Fibroblast of lung (primary cell): ENCODE data around the gene SHROOM3. TPM values are rescaled to one million over a fixed set of nuclear protein-coding genes. Genes with fewer than 3 reads are reported as not detected.

ENCODE experiments used
- DNase-seq, 2 donors: peaks; one replicate each; pipeline versions ENCODE4 v3.0.0 to v3.0.0-alpha.2; 2010; ENCODE audit warnings: low read depth in 2 of 2
- H2AFZ ChIP-seq: 2 replicates; pipeline ENCODE4 v1.5.1; 2012; ENCODE audit warnings: low read length, control low read depth, inconsistent platforms
- H3K27ac ChIP-seq: 2 replicates; pipeline ENCODE4 v1.5.1; 2011; ENCODE audit warnings: low read length, control low read depth; ENCODE audit not compliant: insufficient read depth
- H3K27me3 ChIP-seq: 2 replicates; pipeline ENCODE4 v1.5.1; 2011; ENCODE audit warnings: mild to moderate bottlenecking, low read length; ENCODE audit not compliant: control insufficient read depth, insufficient read depth
- H3K36me3 ChIP-seq: 2 replicates; pipeline ENCODE4 v1.5.1; 2011; ENCODE audit warnings: low read length; ENCODE audit not compliant: control insufficient read depth, insufficient read depth
- H3K4me1 ChIP-seq: 2 replicates; pipeline ENCODE4 v1.5.1; 2011; ENCODE audit warnings: low read length; ENCODE audit not compliant: control insufficient read depth, insufficient read depth; ENCODE audit errors: extremely low read depth
- H3K4me2 ChIP-seq: 2 replicates; pipeline ENCODE4 v1.5.1; 2011; ENCODE audit warnings: low read length, control low read depth; ENCODE audit not compliant: insufficient read depth; ENCODE audit errors: extremely low read depth
- H3K4me3 ChIP-seq, 4 experiments: fragments of 200-600 bp in 1 of 4; sonication (generic) in 1 of 4; replicated peaks in 1 of 4; 2 replicates each; pipeline ENCODE4 v1.5.1; 2011 to 2016; ENCODE audit warnings: low read length in 4 of 4, low read depth in 3 of 4, mild to moderate bottlenecking in 3 of 4, control low read depth in 2 of 4, inconsistent platforms in 1 of 4, mixed read lengths in 1 of 4; ENCODE audit not compliant: insufficient read depth in 1 of 4; ENCODE audit errors: control extremely low read depth in 1 of 4
- H3K79me2 ChIP-seq: 2 replicates; pipeline ENCODE4 v1.5.1; 2012; ENCODE audit warnings: mild to moderate bottlenecking, low read length, inconsistent platforms; ENCODE audit not compliant: control insufficient read depth, insufficient read depth
- H3K9ac ChIP-seq: 2 replicates; pipeline ENCODE4 v1.5.1; 2011; ENCODE audit warnings: mild to moderate bottlenecking, low read length, control low read depth; ENCODE audit not compliant: insufficient read depth
- H3K9me3 ChIP-seq: 2 replicates; pipeline ENCODE4 v1.5.1; 2012; ENCODE audit warnings: low read depth, low read length; ENCODE audit not compliant: control insufficient read depth, insufficient read depth
- H4K20me1 ChIP-seq: 2 replicates; pipeline ENCODE4 v1.5.1; 2011; ENCODE audit warnings: low read length; ENCODE audit not compliant: control insufficient read depth, insufficient read depth; ENCODE audit errors: extremely low read depth
- CTCF ChIP-seq, 2 donors: IDR thresholded peaks in 1 of 2; conservative IDR thresholded peaks in 1 of 2; 1 replicate in 1 of 2; 2 replicates in 1 of 2; pipeline ENCODE4 v1.5.1; 2011 to 2012; ENCODE audit warnings: low read length in 2 of 2, control low read depth in 1 of 2, inconsistent platforms in 1 of 2, low read depth in 1 of 2, mild to moderate bottlenecking in 1 of 2
- EZH2 ChIP-seq: IDR thresholded peaks from 2 replicates; pipeline ENCODE4 v1.5.1; 2012; ENCODE audit warnings: low read length, control low read depth, mild to moderate bottlenecking; ENCODE audit errors: missing control alignments
- polyA plus RNA-seq, 2 donors: library from polyadenylated mRNA; depleted of rRNA in 1 of 2; stranded (reverse) in 1 of 2; unstranded in 1 of 2; fragments of >200 nt; gene quantifications; 2 replicates each; pipeline ENCODE4 v1.2.1, GENCODE V29; 2011 to 2012; ENCODE audit warnings: missing spikeins in 1 of 2
- total RNA-seq: library from RNA; depleted of rRNA; stranded (reverse); fragments of >200 nt; gene quantifications from 2 replicates; pipeline ENCODE4 v1.2.1, GENCODE V29; 2014

The SHROOM3 gene
- total and polyA plus RNA-seq, 2 donors (not counting 1 experiment from before 2014, with no cell fraction given): 9.9 to 23.9 TPM

DNA sequence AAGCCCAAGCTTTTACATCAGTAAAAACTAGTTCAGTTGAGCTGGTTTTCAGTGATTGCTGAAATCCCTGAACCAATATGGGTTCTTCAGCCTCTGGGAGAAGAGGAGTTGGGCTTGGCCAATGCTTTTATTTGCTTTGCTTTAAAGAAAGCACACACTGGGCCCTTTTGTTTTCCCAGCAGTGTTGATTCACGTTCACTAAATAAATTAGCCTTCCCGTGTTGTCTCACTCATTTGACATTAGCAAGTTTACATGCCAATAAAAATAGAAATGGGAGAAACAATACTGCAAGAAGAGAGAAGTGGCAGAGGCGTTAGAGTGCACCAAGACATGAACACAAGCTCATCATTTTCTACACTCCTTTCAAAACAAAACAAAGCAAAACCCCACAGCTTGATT is 136.2 kb downstream of the SHROOM3 start:
- Histone ChIP-seq H3K79me2 (no peaks in the 10 kb centered on the region), H3K27ac (no peak overlapping the region), H2AFZ (no peak overlapping the region), H3K9me3 (no peaks in the 10 kb centered on the region), H4K20me1 (no peaks in the 10 kb centered on the region), H3K4me2 (no peak overlapping the region), H3K4me1 (peaks cover 15% of the 10 kb centered on the region), H3K36me3 (no peaks in the 10 kb centered on the region), H3K27me3 (no peaks in the 10 kb centered on the region), H3K4me3 (no peak overlapping the region), H3K9ac (no peak overlapping the region)
- peak in 1 of 2 donors; percentile 23 for DNase-seq
- TF ChIP-seq CTCF (conservative IDR thresholded peaks at IDR 0.05 in 1 of 2, IDR thresholded peaks at IDR 0.05 in 1 of 2; ENCODE audit: low read depth in 1 of 2, low read length in 2 of 2) (no peak), EZH2 (no peak)

DNA sequence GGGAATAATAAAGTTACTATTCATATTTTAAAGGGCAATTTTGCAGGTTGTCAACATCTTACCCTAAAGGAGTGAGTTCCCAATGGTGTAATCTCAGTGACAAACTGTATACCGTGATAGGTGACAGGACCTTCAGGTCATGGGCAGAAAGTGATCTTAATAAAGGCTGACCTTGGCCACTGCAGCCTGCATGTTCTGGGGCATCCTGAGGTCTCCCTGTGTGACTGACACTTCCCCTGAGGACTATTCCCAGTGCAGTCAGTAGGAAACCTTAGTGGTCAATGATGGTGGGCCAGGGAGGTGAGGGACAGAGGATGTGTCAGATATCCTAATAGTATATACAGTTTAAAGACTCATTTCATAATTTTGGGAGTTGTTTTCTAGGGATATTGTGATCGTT is 137.2 kb downstream of the SHROOM3 start:
- no peaks in the 10 kb centered on the region for H3K27me3 ChIP-seq
- DNase-seq: no peak
- H3K4me1 ChIP-seq: peaks cover 15% of the 10 kb centered on the region

DNA sequence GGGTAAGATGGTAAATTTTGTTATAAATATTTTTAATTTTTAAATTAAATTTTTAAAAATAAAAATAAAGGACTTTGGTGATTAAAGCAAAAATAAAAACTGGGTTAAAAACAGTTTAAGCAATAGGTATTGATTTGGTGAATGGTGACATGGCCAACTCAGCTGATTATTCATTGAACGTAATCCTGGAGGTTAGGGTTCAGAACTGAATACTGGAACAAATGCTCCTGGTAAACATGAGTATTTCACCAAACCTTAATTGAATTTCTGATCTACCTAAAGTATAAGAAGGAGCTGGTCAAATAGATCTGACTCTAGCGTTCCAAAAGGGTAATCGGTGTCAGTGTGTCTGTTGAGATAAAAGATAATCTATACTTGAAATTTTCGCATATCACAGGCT is 141.8 kb downstream of the SHROOM3 start:
- H4K20me1 ChIP-seq: no peaks in the 10 kb centered on the region
- H3K79me2 ChIP-seq: no peaks in the 10 kb centered on the region
- DNase-seq: no peak
- TF ChIP-seq CTCF (conservative IDR thresholded peaks at IDR 0.05 in 1 of 2, IDR thresholded peaks at IDR 0.05 in 1 of 2; ENCODE audit: low read depth in 1 of 2, low read length in 2 of 2): no peak
- no peaks in the 10 kb centered on the region for H3K27me3 ChIP-seq
- no peak overlapping the region for H3K4me2 ChIP-seq
- no peak overlapping the region for H2AFZ ChIP-seq
- H3K4me1 ChIP-seq: no peaks in the 10 kb centered on the region
- no peak overlapping the region for H3K27ac ChIP-seq
- H3K4me3 ChIP-seq: no peak overlapping the region
- no peaks in the 10 kb centered on the region for H3K9me3 ChIP-seq
- no peak overlapping the region for H3K9ac ChIP-seq
- H3K36me3 ChIP-seq: no peaks in the 10 kb centered on the region

More for the DNA sequence above, 137.2 kb downstream of the SHROOM3 start:
- Histone ChIP-seq H3K4me3 (no peak overlapping the region), H2AFZ (no peak overlapping the region), H4K20me1 (no peaks in the 10 kb centered on the region), H3K9ac (no peak overlapping the region), H3K36me3 (no peaks in the 10 kb centered on the region), H3K27ac (no peak overlapping the region), H3K4me2 (no peak overlapping the region), H3K79me2 (no peaks in the 10 kb centered on the region), H3K9me3 (no peaks in the 10 kb centered on the region)
- TF ChIP-seq EZH2 (no peak), CTCF (conservative IDR thresholded peaks at IDR 0.05 in 1 of 2, IDR thresholded peaks at IDR 0.05 in 1 of 2; ENCODE audit: low read depth in 1 of 2, low read length in 2 of 2) (no peak)
